Right lobe of liver (tissue), 6 donors: ENCODE measurements around the gene ARID3A. TPM values are rescaled to one million over a fixed set of nuclear protein-coding genes. Genes with fewer than 3 reads are reported as not detected.

Source experiments
- ATAC-seq, 4 donors: fragments of 200-7000 bp; cut with Tn5 transposase; one replicate each; pipeline ENCODE4 v1.9.1; 2020; ENCODE audit warnings: mild to moderate bottlenecking in 4 of 4, moderate library complexity in 4 of 4
- DNase-seq, 3 donors: peaks; one replicate each; pipeline ENCODE4 v3.0.0-alpha.2; 2020
- H3K27ac ChIP-seq, 3 donors: fragments of 200-600 bp; one replicate each; pipeline ENCODE4 v1.8.0; 2022
- H3K27me3 ChIP-seq, 2 donors: fragments of 200-600 bp; one replicate each; pipeline ENCODE4 v1.8.0; 2022
- H3K36me3 ChIP-seq, 4 donors: fragments of 200-600 bp; sonication (generic) in 1 of 4; one replicate each; pipeline versions ENCODE4 v1.5.1 to v1.8.0; 2017 to 2022; ENCODE audit warnings: control low read depth in 1 of 4
- H3K4me1 ChIP-seq, 4 donors: fragments of 200-600 bp; sonication (generic) in 1 of 4; one replicate each; pipeline versions ENCODE4 v1.5.1 to v1.8.0; 2017 to 2022; ENCODE audit warnings: control low read depth in 1 of 4
- H3K4me3 ChIP-seq, 3 donors: fragments of 200-600 bp; one replicate each; pipeline ENCODE4 v1.8.0; 2022
- H3K9me3 ChIP-seq, 4 donors: fragments of 200-600 bp; sonication (generic) in 1 of 4; one replicate each; pipeline versions ENCODE4 v1.5.1 to v1.8.0; 2017 to 2022; ENCODE audit warnings: control low read depth in 1 of 4
- POLR2A ChIP-seq: fragments of 450-650 bp; IDR thresholded peaks from one replicate; pipeline ENCODE4 v1.6.1; 2017; ENCODE audit warnings: antibody characterized with exemption, mild to moderate bottlenecking
- WGBS: methylation state at CpG from one replicate; pipeline ENCODE4 v1.1.6; 2018; ENCODE audit warnings: low coverage, low lambda C conversion rate; ENCODE audit not compliant: insufficient coverage; ENCODE audit errors: missing lambda C conversion rate; 5-methylcytosine and 5-hydroxymethylcytosine counted together
- intact Hi-C, 2 donors: fragments of 100-400 bp; cut with DNase I; formaldehyde crosslinking; loops; one replicate each; pipeline versions ENCODE4 v1.11.2 to v1.14.1; 2022
- total RNA-seq, 6 experiments: library from RNA; depleted of rRNA in 2 of 6; stranded (reverse); fragments of >200 nt in 2 of 6; fragmentation: NEBNext Ultra II Directional in 3 of 6; extraction: Animal tissue kit (Norgen Biotek cat#: 25700) in 3 of 6; gene quantifications; one replicate each; pipeline versions ENCODE4 v1.1.0 to v1.2.4, GENCODE V29; 2016 to 2023
- TF ChIP-seq, protein P1 (sequence below), 4 donors: fragments of 200-600 bp in 3 of 4; fragments of 450-650 bp in 1 of 4; IDR thresholded peaks; one replicate each; pipeline versions ENCODE4 v1.5.1 to v1.8.0; 2016 to 2022; ENCODE audit warnings: antibody characterized with exemption in 4 of 4, mild to moderate bottlenecking in 2 of 4
- donor health status: DM: no; HTN: yes; CAD: no.
- donor health status: DM: no; HTN: no; CAD: no.
- donor health status: DM: no; HTN: no; CAD: no.
- donor health status: DM: no; HTN: yes; CAD: no.
- donor health status: DM: no; HTN: yes; CAD: no.

Gene ARID3A
- total RNA-seq, 6 experiments from 2014 or later: 0.74 to 5.3 (median 1.9) TPM

DNA sequence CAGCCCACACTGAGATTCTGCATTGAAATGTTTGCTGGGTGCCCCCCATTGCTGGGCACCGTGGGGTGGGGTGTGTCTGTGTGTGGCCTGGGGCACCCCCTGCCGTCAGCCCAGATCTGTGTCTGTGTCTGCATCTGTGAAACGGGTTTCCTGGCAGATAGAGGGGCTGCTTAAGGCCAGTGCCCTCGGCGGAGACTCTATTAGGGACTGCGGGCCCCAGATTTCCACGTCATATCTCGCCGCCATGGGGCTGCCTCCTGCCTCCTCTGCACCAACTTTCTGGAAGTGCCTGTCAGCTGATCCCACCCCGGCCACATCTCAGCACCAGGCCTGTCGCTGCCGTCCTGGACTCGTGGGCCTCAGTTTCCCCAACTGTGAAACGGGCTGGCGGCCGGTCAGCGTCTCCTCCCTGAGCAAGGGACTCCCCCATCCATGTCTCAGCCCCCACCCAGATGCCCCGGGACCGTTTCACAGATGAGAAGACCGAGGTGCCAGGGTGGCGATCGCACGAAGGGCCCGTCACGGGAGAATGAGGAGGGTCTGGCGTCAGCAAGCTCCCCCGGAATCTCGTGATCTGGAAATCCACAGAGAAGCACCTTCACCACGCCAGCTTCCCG is 21.4 kb downstream of the ARID3A start:
- no peaks in the 10 kb centered on the region for H3K4me1 ChIP-seq
- DNase-seq (peak in 1 of 3 donors; percentile 45), ATAC-seq (no peak)
- H3K36me3 ChIP-seq: no peaks in the 10 kb centered on the region
- no peaks in the 10 kb centered on the region for H3K27me3 ChIP-seq
- H3K27ac ChIP-seq: no peak overlapping the region
- TF ChIP-seq, protein P1, sequence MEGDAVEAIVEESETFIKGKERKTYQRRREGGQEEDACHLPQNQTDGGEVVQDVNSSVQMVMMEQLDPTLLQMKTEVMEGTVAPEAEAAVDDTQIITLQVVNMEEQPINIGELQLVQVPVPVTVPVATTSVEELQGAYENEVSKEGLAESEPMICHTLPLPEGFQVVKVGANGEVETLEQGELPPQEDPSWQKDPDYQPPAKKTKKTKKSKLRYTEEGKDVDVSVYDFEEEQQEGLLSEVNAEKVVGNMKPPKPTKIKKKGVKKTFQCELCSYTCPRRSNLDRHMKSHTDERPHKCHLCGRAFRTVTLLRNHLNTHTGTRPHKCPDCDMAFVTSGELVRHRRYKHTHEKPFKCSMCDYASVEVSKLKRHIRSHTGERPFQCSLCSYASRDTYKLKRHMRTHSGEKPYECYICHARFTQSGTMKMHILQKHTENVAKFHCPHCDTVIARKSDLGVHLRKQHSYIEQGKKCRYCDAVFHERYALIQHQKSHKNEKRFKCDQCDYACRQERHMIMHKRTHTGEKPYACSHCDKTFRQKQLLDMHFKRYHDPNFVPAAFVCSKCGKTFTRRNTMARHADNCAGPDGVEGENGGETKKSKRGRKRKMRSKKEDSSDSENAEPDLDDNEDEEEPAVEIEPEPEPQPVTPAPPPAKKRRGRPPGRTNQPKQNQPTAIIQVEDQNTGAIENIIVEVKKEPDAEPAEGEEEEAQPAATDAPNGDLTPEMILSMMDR (IDR thresholded peaks at IDR 0.05): no peak
- no peak for TF ChIP-seq POLR2A
- no peaks in the 10 kb centered on the region for H3K9me3 ChIP-seq
- H3K4me3 ChIP-seq: no peak overlapping the region
- intact Hi-C loops: no loop called here
- WGBS: no CpG with 5 or more reads among the region's 30 CpGs

GRCh38 chr19:947707-948539 is 22.1 kb downstream of the ARID3A start:
- no peak overlapping the region for H3K27ac ChIP-seq
- ATAC-seq (peak; percentile 27 to 76 (median 56)), DNase-seq (peak; percentile 47 to 70 (median 60))
- no peaks in the 10 kb centered on the region for H3K4me1 ChIP-seq
- WGBS: no CpG with 5 or more reads among the region's 47 CpGs
- intact Hi-C loops: no loop called here
- H3K9me3 ChIP-seq: no peaks in the 10 kb centered on the region
- H3K36me3 ChIP-seq: no peaks in the 10 kb centered on the region
- H3K27me3 ChIP-seq: no peaks in the 10 kb centered on the region
- TF ChIP-seq, protein P1 (IDR thresholded peaks at IDR 0.05): no peak
- no peak for TF ChIP-seq POLR2A
- no peak overlapping the region for H3K4me3 ChIP-seq

DNA sequence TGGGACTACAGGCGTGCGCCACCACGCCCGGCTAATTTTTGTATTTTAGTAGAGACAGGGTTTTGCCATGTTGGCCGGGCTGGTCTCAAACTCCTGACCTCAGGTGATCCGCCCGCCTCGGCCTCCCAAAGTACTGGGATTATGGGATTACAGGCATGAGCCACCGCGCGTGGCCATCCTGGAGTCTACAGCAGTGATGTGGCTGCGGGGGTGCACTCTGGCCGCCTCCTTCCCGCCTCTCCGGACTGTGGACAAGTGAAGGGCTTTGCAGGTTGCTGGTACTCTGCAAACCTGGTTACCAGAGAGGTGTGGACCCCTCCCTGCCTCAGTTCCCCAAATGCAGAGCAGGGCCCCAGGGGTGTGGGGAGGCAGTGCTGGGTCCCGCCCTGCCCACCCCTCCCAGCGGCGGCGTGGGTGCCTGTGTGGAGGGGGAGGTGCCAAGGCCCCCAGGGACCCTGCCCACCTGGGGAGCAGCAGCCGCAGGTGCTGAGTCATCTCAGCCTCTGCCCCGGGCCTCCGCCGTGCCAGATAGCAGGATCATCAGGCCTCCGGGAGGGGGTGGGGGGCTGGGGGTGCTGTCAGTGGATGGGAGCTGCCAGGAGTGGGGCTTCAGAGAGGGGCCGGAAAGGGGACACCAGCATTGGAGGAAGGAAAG is 23.1 kb downstream of the ARID3A start:
- WGBS: 97% methylated on average over 6 of the region's 25 CpGs
- Histone ChIP-seq H3K4me1 (no peaks in the 10 kb centered on the region), H3K36me3 (no peaks in the 10 kb centered on the region), H3K27me3 (no peaks in the 10 kb centered on the region), H3K27ac (no peak overlapping the region), H3K4me3 (no peak overlapping the region), H3K9me3 (no peaks in the 10 kb centered on the region)
- TF ChIP-seq POLR2A: no peak
- TF ChIP-seq, protein P1 (IDR thresholded peaks at IDR 0.05): no peak
- ATAC-seq (no peak), DNase-seq (peak in 1 of 3 donors; percentile 35)
- intact Hi-C loops: no loop called here

DNA sequence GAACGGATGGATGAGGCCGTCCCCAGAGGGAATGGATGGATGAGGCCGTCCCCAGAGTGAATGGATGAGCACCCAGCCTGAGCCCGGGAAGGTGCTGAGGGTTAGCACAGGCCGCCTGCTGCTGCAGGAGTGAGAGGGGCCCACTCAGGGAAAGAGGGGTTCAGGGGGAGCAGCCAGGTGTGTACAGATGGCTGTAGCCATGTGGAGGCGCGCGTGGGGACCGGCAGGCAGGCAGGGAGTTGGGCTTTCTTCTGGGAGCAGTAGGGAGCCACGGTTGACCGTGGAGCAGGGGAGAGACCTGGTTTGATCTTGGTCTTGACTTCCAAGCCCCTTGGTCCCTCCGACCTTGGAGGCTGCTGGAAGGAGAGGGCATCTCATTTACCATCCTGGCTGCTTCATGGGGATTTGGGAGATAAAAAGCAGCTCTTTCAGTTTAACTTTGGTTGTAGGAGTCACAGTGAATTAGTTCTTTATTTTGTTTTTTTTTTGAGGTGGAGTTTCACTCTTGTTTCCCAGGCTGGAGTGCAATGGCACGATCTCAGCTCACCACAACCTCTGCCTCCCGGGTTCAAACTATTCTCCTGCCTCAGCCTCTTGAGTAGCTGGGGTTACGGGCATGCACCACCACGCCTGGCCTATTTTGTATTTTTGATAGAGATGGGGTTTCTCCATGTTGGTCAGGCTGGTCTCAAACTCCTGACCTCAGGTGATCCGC is 24.7 kb downstream of the ARID3A start:
- TF ChIP-seq, protein P1 (IDR thresholded peaks at IDR 0.05): no peak
- TF ChIP-seq POLR2A: no peak
- H3K27ac ChIP-seq: no peak overlapping the region
- ATAC-seq: no peak
- DNase-seq: no peak
- H3K4me1 ChIP-seq: no peaks in the 10 kb centered on the region
- H3K27me3 ChIP-seq: no peaks in the 10 kb centered on the region
- WGBS: 0% methylated on average over 1 of the region's 17 CpGs
- intact Hi-C loops: no loop called here
- H3K36me3 ChIP-seq: no peaks in the 10 kb centered on the region
- H3K9me3 ChIP-seq: no peaks in the 10 kb centered on the region
- no peak overlapping the region for H3K4me3 ChIP-seq
